Left lung (tissue), 10 donors: Measurements from ENCODE around the gene MAPRE3. TPM values are rescaled to one million over a fixed set of nuclear protein-coding genes. Genes with fewer than 3 reads are reported as not detected.

Experiments used
- ATAC-seq: fragments of 200-7000 bp; cut with Tn5 transposase; one replicate; pipeline ENCODE4 v1.9.1; 2020; ENCODE audit warnings: moderate library complexity
- DNase-seq, 4 donors: peaks; one replicate each; pipeline ENCODE4 v3.0.0-alpha.2; 2013 to 2020
- H3K27ac ChIP-seq, 2 donors: fragments of 200-600 bp; sonication (generic) in 1 of 2; one replicate each; pipeline versions ENCODE4 v1.5.0 to v1.8.0; 2020 to 2021
- H3K27me3 ChIP-seq, 2 donors: fragments of 200-600 bp; sonication (generic) in 1 of 2; one replicate each; pipeline versions ENCODE4 v1.5.0 to v1.8.0; 2020 to 2021
- H3K36me3 ChIP-seq, 2 donors: fragments of 200-600 bp; sonication (generic) in 1 of 2; one replicate each; pipeline versions ENCODE4 v1.5.0 to v1.8.0; 2020 to 2021
- H3K4me1 ChIP-seq, 2 donors: fragments of 200-600 bp; one replicate each; pipeline ENCODE4 v1.8.0; 2021
- H3K4me3 ChIP-seq, 2 donors: fragments of 200-600 bp; sonication (generic) in 1 of 2; one replicate each; pipeline versions ENCODE4 v1.5.0 to v1.8.0; 2020 to 2021; ENCODE audit warnings: mild to moderate bottlenecking in 1 of 2
- H3K9me3 ChIP-seq, 2 donors: fragments of 200-600 bp; sonication (generic) in 1 of 2; one replicate each; pipeline versions ENCODE4 v1.5.0 to v1.8.0; 2020 to 2021
- CTCF ChIP-seq, 2 donors: fragments of 200-600 bp; sonication (generic) in 1 of 2; IDR thresholded peaks; one replicate each; pipeline versions ENCODE4 v1.5.0 to v1.8.0; 2021; ENCODE audit warnings: antibody characterized with exemption in 2 of 2
- intact Hi-C, 2 donors: fragments of 100-400 bp; cut with DNase I; formaldehyde crosslinking; loops; one replicate each; pipeline versions ENCODE4 v1.11.2 to v1.14.2; 2022
- polyA plus RNA-seq, 6 donors: library from polyadenylated mRNA; unstranded; fragments of 120-200 nt; gene quantifications; one replicate each; pipeline ENCODE4 v1.2.1, GENCODE V29; 2013; ENCODE audit not compliant: insufficient read length in 6 of 6
- total RNA-seq, 2 donors: library from RNA; stranded (reverse); fragmentation: NEBNext Ultra II Directional; extraction: Animal tissue kit (Norgen Biotek cat#: 25700); gene quantifications; one replicate each; pipeline ENCODE4 v1.2.1, GENCODE V29; 2021
- donor health status: DM: no; HTN: yes; CAD: no.
- donor health status: DM: no; HTN: no; CAD: no.

The MAPRE3 gene
- total and polyA plus RNA-seq, 8 donors: 7.1 to 23.5 (median 9.9) TPM

- peak; percentile 65 for ATAC-seq
- peaks cover 0 to 8% of the 10 kb centered on the region in 2 donors for H3K4me1 ChIP-seq
- H3K27me3 ChIP-seq: peaks cover 0 to 46% of the 10 kb centered on the region in 2 donors
- H3K36me3 ChIP-seq: no peaks in the 10 kb centered on the region
- no peak overlapping the region for H3K4me3 ChIP-seq
- intact Hi-C loops: no loop called here
- peak; percentile 26 to 89 (median 55) for DNase-seq
- no peak overlapping the region for H3K27ac ChIP-seq
- H3K9me3 ChIP-seq: no peaks in the 10 kb centered on the region
- TF ChIP-seq CTCF (IDR thresholded peaks at IDR 0.05): peak; percentile 75 to 79
Observed at GRCh38 chr2:26942543-26943295, 27.7 kb upstream of the MAPRE3 start.

- Histone ChIP-seq H3K4me3 (no peak overlapping the region), H3K27ac (no peak overlapping the region), H3K4me1 (peaks cover 0 to 8% of the 10 kb centered on the region in 2 donors), H3K27me3 (peaks cover 0 to 46% of the 10 kb centered on the region in 2 donors), H3K36me3 (no peaks in the 10 kb centered on the region), H3K9me3 (no peaks in the 10 kb centered on the region)
- no peak for TF ChIP-seq CTCF (IDR thresholded peaks at IDR 0.05)
- intact Hi-C loops: no loop called here
- DNase-seq (no peak), ATAC-seq (no peak)
Observed at GRCh38 chr2:26945991-26946750, 24.3 kb upstream of the MAPRE3 start.

GRCh38 chr2:26946841-26947784 lies 23.3 kb upstream of the MAPRE3 start:
- TF ChIP-seq CTCF (IDR thresholded peaks at IDR 0.05): no peak
- DNase-seq (peak; percentile 29 to 84 (median 76)), ATAC-seq (peak; percentile 94)
- Histone ChIP-seq H3K4me3 (no peak overlapping the region), H3K9me3 (no peaks in the 10 kb centered on the region), H3K27ac (no peak overlapping the region), H3K36me3 (no peaks in the 10 kb centered on the region), H3K27me3 (peaks cover 0 to 45% of the 10 kb centered on the region in 2 donors), H3K4me1 (peaks cover 0 to 8% of the 10 kb centered on the region in 2 donors)
- intact Hi-C loops: no loop called here

- Histone ChIP-seq H3K4me1 (peaks cover 0 to 8% of the 10 kb centered on the region in 2 donors), H3K27me3 (peaks cover 1 to 38% of the 10 kb centered on the region in 2 donors), H3K4me3 (no peak overlapping the region), H3K9me3 (no peaks in the 10 kb centered on the region), H3K27ac (no peak overlapping the region), H3K36me3 (no peaks in the 10 kb centered on the region)
- no peak for DNase-seq
- no peak for TF ChIP-seq CTCF (IDR thresholded peaks at IDR 0.05)
- no peak for ATAC-seq
- intact Hi-C loops: no loop called here
Observed at GRCh38 chr2:26948800-26949199, 21.6 kb upstream of the MAPRE3 start.
